GM19397 (cell line): ENCODE data around the gene EPHX1.
"Not testable (repeated sequence)": the region's sequence is repeated elsewhere in the genome, so short reads cannot be mapped to it uniquely, and the experiment has no call there.

Experiments used
- ATAC-seq: cut with Tn5 transposase; IDR thresholded peaks from one replicate; pipeline ENCODE4 v1.9.1; 2021; ENCODE audit warnings: mild to moderate bottlenecking, moderate library complexity; ENCODE audit not compliant: unreplicated experiment

Gene EPHX1

DNA sequence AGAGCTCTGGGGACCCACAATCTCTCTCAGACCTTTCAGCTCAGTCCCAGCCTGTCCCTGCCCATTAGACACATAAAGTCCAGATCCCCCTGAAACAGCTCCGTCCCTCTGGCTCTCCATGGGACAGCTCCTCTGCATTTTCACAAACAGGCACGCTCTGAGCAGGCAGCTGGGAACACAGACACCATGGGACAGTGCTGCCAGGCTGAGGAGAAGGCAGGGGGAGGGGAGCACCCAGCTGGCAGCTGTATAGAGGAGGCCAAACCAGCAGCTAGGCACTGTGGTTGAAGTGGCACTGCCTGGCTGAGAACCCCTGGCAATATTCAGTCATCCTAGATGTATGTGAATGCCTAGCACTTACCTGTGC is 70.3 kb downstream of the EPHX1 start:
- ATAC-seq: no peak

DNA sequence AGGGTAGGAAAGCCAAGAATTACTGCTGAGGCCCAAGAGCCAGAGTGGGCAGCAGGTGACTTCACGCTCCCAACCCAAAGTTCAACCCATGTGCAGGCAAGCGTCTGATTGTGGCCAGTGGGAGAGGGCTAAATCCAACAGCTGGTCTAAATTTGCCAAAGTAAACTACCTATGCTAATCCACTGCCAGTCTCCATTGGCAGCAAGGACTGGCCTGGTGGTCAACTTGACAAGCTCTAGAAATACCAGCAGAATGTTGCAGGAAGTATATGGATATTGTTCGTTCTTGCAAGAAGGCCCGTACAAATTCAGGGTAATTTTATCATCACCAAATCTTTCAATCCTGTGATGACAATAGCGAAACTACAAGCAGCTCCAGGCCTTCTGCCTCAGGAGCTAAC is 70.7 kb downstream of the EPHX1 start:
- ATAC-seq: no peak

DNA sequence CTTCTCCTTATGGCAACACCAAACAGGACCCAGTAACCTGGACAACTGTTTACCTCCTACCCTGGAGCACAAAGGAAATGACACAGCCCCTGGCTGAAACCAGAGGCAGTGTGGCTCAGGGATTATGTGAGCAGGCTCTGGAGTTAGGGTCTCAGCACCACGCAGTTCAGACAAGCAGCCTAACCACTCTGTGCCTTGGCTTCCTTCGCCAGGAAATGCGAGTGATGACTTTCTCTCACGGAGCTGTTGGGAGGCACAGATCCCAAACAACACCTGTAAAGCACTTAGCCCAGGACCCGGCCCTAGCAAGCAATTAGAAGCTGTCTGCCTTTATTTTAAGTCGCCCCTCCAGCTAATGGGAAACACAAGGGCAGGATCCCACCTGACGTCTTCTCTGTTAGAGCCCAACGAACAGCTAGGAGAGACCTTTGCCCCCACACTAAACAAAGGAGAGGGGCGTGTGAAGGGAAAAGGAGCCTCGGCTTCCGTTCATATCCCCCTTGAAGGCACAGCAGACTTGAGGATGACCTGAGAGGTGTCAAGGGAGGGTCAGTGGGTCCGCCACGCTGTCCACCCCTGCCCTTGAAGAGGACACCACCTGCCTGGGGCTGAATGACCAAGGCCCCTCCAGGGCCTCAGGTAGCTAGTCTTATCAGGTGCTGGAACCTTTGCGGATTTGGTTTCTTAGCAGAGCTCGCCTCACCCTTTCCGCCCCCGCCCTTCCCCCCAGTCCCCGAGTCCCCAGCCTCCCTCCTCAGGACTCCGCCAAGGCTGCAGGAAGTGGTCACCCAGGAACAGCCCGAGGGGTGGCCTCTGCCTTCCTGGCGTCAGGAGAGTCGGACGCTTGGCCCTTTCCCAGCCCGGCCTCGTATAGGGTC is 71.4 kb downstream of the EPHX1 start:
- ATAC-seq: no peak

DNA sequence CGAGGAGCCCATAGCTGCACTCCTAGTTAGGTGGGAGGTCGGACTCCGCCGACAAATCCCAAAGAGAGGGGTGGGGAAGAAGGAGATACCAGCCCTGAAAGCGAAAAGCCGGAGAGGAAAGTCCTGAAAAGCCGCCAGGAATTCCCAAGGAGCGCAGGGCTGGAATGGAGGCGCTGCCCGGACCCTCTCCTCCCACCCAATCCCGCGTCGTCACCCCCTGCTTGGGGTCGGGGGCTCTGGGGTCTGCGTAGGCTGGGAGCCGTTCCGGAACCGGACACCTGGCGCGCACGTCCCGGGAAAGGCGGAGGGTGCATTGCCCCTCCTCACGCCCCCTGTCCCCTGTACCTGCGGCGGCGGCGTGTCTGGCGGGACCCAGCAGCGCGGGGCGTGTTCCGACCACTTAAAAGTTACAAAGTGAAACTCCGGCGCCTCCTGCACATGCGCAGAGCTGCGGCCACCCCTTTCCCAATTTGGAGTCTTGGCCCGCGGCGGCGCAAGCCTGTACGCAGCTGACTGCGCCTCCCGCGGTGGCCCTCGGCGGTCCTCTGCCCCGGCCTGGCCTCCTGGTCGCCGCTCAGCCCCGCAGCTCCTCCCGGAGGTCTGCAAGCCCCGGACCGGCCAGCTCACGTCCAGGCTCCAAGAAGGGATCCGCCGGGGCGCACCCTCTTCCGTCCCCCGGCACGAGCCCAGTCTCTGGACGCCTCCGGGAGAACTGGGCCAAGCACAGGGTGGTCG is 72.2 kb downstream of the EPHX1 start, which contains the start of gene TMEM63A:
Gene TMEM63A (minus strand): TSS at position 422 of the 735 bp plus-strand sequence. CDS start 4,800 bp downstream, outside the sequence.
- ATAC-seq: peak; percentile 71

- peak; percentile 20 for ATAC-seq
Observed at GRCh38 chr1:225882694-225883615, 73.0 kb downstream of the EPHX1 start.

- ATAC-seq: no peak
Observed at GRCh38 chr1:225883616-225884265, 73.8 kb downstream of the EPHX1 start.

DNA sequence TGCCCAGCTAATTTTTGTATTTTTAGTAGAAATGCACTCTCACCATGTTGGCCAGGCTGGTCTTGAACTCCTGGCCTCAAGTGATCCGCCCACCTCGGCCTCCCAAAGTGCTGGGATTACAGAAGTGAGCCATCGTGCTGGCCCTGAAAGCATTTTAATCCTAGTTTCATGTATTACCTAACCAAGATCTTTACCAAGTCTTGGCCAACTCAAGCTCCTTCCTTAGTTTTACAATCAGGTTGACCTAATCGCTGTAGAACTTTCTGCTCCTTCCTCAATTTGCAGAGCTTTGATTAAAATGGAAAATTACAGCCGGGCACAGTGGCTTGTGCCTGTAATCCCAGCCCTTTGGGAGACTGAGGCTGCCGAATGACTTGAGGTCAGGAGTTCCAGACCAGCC is 75.4 kb downstream of the EPHX1 start:
- ATAC-seq: no peak

DNA sequence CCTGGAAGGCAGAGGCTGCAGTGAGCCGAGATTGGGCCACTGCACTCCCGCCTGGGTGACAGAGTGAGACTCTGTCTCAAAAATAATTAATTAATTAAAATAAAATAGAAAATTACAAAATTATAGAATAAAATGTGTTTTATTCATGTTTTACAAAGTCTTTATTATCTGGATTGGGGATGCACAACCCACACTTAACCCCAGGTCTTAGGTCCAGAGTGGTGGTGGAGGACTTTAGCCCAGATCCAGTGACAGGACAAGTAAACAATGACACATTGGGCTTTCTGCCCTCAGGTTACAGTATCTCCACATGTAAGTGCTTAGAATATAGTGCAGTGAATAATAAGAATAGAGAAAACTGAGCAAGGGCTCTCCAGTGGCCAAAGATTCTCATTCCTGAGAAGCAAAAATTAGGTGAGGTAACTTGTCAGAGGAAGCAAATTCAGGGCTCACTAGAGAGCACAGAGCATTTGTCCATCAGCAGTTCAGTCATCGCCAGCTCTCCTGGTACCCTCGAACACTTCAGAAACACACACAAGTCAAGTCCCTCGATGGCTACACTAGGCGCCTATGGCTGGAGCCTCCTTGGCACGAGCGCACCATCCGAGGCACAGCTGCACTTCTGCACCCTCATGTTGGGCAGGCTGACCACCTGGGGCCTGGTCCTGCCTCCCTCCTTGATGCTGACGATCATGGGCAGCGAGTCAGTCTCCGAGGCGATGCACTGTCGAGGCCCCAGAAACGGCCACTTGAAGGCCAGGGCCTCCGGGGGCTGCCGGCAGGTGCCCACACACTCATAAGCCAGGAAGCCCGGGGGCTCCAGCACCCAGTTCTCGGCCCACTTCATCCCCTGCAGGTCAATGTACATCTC is 76.5 kb downstream of the EPHX1 start:
- ATAC-seq: no peak

DNA sequence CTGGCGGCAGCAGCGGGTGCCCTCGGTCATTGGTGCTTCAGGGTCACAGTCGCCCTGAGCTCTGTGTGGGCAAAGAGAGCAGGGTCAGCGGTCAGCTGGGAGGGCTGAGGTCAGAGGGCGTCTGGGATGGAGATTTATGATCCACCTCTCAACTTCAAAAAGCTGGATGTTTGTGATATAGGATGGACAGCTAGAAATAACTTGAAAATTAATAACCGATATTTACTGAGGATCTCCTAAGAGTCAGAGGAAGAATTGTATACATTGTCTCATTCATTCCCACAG is 77.0 kb downstream of the EPHX1 start:
- ATAC-seq: no peak

GRCh38 chr1:225887554-225888288 is 77.8 kb downstream of the EPHX1 start:
- not testable (repeated sequence) for ATAC-seq

GRCh38 chr1:225888289-225888897 is 78.5 kb downstream of the EPHX1 start:
- no peak for ATAC-seq

GRCh38 chr1:225888898-225889601 is 79.1 kb downstream of the EPHX1 start, which contains the start of gene LEFTY1:
LEFTY1 (minus strand) TSS chr1:225889146; CDS start chr1:225889066, 80 bp downstream.
- ATAC-seq: no peak

- no peak for ATAC-seq
Observed at GRCh38 chr1:225889743-225890142, 79.8 kb downstream of the EPHX1 start.

DNA sequence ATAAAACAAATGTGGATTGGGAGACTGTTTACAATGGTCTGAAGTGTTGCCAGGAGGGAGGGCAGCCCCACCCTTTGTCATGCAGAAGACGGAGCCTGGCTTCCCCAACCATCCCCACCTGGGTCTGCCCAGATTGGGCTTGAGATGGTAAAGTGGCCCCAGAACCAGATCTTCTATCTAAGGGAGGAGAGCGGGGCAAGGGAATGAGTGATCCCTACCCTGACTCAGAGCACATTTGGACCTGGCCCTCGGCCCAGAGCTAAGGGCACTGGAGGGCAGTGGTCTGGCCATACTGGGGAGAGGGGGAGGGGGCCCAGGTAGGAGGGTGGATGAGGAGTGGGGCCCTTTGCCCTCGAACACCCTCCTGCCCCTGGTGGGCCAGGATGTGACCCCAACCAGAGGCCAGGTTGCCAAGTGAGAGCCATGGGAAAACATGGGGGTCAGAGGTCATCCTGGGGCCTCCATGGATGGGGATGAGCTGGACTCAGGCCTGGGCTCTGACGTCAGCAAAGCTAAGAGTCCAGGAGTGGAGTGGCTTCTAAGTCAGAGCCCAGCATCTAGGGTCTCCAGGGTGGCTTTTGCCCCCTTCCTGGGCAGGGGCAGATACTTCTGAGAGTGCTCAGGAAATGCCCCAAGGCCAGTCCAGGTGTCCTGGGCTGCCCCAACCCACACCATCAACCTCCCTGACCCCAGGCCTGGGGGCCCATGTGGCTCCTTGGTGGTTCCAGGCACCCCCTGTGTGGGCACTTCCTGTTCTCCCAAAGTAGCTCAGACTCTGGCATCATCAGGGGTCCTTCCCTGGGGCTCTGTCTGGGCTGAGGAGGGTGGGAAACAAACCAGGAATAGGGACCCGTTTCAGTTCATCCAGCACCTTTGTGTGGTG is 80.7 kb downstream of the EPHX1 start:
- ATAC-seq: no peak

DNA sequence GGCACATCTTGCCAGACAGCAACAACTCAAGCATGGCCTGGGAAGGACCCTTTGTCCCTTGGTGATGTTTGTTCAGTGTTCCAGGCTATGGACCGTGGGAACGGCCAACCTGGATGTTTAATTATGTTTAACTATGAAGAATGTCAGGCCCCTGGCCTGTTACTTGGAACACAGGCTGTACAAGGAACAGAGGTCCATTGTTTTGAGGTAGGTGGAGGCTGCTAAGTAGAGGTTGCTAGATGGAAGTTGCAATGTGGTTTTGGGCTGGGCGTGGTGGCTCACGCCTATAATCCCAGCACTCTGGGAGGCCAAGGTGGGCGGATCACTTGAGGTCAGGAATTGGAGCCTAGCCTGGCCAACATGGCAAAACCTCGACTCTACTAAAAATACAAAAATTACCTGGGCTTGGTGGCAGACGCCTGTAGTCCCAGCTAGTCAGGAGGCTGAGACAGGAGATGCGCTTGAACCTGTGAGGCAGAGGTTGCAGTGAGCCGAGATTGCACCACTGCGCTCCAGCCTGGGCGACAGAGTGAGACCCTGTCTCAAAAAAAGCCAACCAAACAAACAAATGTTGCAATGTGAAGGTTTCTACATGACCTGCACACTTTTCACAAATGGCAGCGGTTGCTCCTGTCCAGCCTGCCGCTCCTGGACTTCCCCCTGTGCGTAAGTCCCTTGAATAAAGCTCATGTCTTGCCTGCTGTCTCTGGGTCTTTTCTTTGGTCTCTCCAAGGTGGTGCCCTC is 81.5 kb downstream of the EPHX1 start:
- ATAC-seq: no peak

GRCh38 chr1:225892307-225892706 is 82.4 kb downstream of the EPHX1 start:
- no peak for ATAC-seq
